HepG2 (cell line): ENCODE data around the gene NOL4L. TPM values are rescaled to one million over a fixed set of nuclear protein-coding genes. Genes with fewer than 3 reads are reported as not detected.

Experiments used
- ATF2 ChIP-seq: sonication (generic); formaldehyde crosslinking; IDR thresholded peaks from 2 replicates; pipeline ENCODE4 v1.4.0; 2020; ENCODE audit warnings: missing genetic modification reagents
- BCL6 ChIP-seq: IDR thresholded peaks from 2 replicates; pipeline ENCODE4 v1.6.1; 2016; ENCODE audit warnings: missing genetic modification reagents, missing compliant biosample characterization
- CCAR2 ChIP-seq: fragments of 200-400 bp; formaldehyde crosslinking; optimal IDR thresholded peaks from 2 replicates; pipeline ENCODE3; 2018; ENCODE audit warnings: low read depth, mild to moderate bottlenecking, low read length, moderate library complexity
- CHD4 ChIP-seq: fragments of 200-600 bp; sonication (generic); IDR thresholded peaks from 2 replicates; pipeline ENCODE4 v1.7.0; 2017; ENCODE audit warnings: mild to moderate bottlenecking, low read length, borderline replicate concordance
- EED ChIP-seq: sonication (generic); formaldehyde crosslinking; IDR thresholded peaks from 2 replicates; pipeline ENCODE4 v1.5.0; 2020; ENCODE audit warnings: mild to moderate bottlenecking, missing genetic modification reagents
- HIC2 ChIP-seq: sonication (generic); formaldehyde crosslinking; IDR thresholded peaks from 2 replicates; pipeline ENCODE4 v1.9.0; 2022; ENCODE audit warnings: low read depth, missing genetic modification reagents
- HNRNPL ChIP-seq: fragments of 200-400 bp; formaldehyde crosslinking; IDR thresholded peaks from 2 replicates; pipeline ENCODE4 v1.6.1; 2017; ENCODE audit warnings: mild to moderate bottlenecking, low read depth, low read length
- ISL2 ChIP-seq: sonication (generic); formaldehyde crosslinking; IDR thresholded peaks from 2 replicates; pipeline ENCODE4 v1.5.0; 2020; ENCODE audit warnings: missing genetic modification reagents
- MAZ ChIP-seq, 2 experiments: sonication (generic) in 1 of 2; formaldehyde crosslinking in 1 of 2; IDR thresholded peaks; 2 replicates each; pipeline versions ENCODE4 v1.5.0 to v1.6.1; 2012 to 2020; ENCODE audit warnings: low read depth in 2 of 2, mild to moderate bottlenecking in 2 of 2, borderline replicate concordance in 1 of 2, improper control_type of control experiment in 1 of 2, low read length in 1 of 2, missing genetic modification reagents in 1 of 2, moderate library complexity in 1 of 2
- NCOA2 ChIP-seq: sonication (generic); formaldehyde crosslinking; IDR thresholded peaks from 2 replicates; pipeline ENCODE4 v1.8.0; 2022; ENCODE audit warnings: inconsistent platforms
- NFKB2 ChIP-seq: sonication (generic); formaldehyde crosslinking; IDR thresholded peaks from 2 replicates; pipeline ENCODE4 v1.4.0; 2020; ENCODE audit warnings: missing genetic modification reagents, borderline replicate concordance
- NR0B2 ChIP-seq: sonication (generic); formaldehyde crosslinking; IDR thresholded peaks from 2 replicates; pipeline ENCODE4 v1.4.0; 2020; ENCODE audit warnings: mild to moderate bottlenecking, missing genetic modification reagents
- PHF20 ChIP-seq: sonication (generic); formaldehyde crosslinking; IDR thresholded peaks from 2 replicates; pipeline ENCODE4 v1.5.0; 2020; ENCODE audit warnings: mild to moderate bottlenecking, missing genetic modification reagents
- SAFB2 ChIP-seq: sonication (generic); formaldehyde crosslinking; IDR thresholded peaks from 2 replicates; pipeline ENCODE4 v1.5.1; 2020; ENCODE audit warnings: missing genetic modification reagents, low read depth, mild to moderate bottlenecking, borderline replicate concordance
- TERF1 ChIP-seq: sonication (generic); formaldehyde crosslinking; IDR thresholded peaks from 2 replicates; pipeline ENCODE4 v1.8.0; 2022; ENCODE audit warnings: mild to moderate bottlenecking, missing genetic modification reagents, moderate library complexity
- YY1 ChIP-seq: IDR thresholded peaks from 2 replicates; pipeline ENCODE4 v1.6.1; 2011; ENCODE audit warnings: low read length, low read depth, moderate library complexity, mild to moderate bottlenecking; ENCODE audit not compliant: insufficient read depth, insufficient replicate concordance
- ZBTB38 ChIP-seq: sonication (generic); formaldehyde crosslinking; IDR thresholded peaks from 2 replicates; pipeline ENCODE4 v1.5.1; 2020; ENCODE audit warnings: mild to moderate bottlenecking, missing genetic modification reagents
- ZBTB42 ChIP-seq: sonication (generic); formaldehyde crosslinking; IDR thresholded peaks from 2 replicates; pipeline ENCODE4 v1.5.0; 2020; ENCODE audit warnings: mild to moderate bottlenecking, missing genetic modification reagents
- ZFP91 ChIP-seq: sonication (generic); formaldehyde crosslinking; IDR thresholded peaks from 2 replicates; pipeline ENCODE4 v1.9.0; 2022; ENCODE audit warnings: missing genetic modification reagents, mild to moderate bottlenecking, borderline replicate concordance
- ZFY ChIP-seq: sonication (generic); formaldehyde crosslinking; IDR thresholded peaks from 2 replicates; pipeline ENCODE4 v1.4.0; 2020; ENCODE audit warnings: missing genetic modification reagents
- ZNF180 ChIP-seq: sonication (generic); formaldehyde crosslinking; IDR thresholded peaks from 2 replicates; pipeline ENCODE4 v1.4.0; 2020; ENCODE audit warnings: low read depth, missing genetic modification reagents, borderline replicate concordance
- ZSCAN21 ChIP-seq: sonication (generic); formaldehyde crosslinking; IDR thresholded peaks from 2 replicates; pipeline ENCODE4 v1.8.0; 2022; ENCODE audit warnings: mild to moderate bottlenecking, missing genetic modification reagents, moderate library complexity, borderline replicate concordance
- polyA plus RNA-seq, 8 experiments: library from polyadenylated mRNA; depleted of rRNA in 3 of 8; stranded (reverse) in 7 of 8; unstranded in 1 of 8; fragments of >200 nt; fragmentation: Illumina TruSeq in 4 of 8; extraction: Trizol in 4 of 8; gene quantifications; 2 replicates each; pipeline versions ENCODE4 v1.2.1 to v1.2.3, GENCODE V29; 2011 to 2016; ENCODE audit warnings: low read depth in 4 of 8, missing spikeins in 1 of 8, mixed read lengths in 1 of 8; ENCODE audit not compliant: insufficient read depth in 1 of 8
- total RNA-seq, 5 experiments: library from RNA; depleted of rRNA; stranded (reverse); fragments of >200 nt; fragmentation: Illumina TruSeq; extraction: Trizol; gene quantifications; 2 replicates each; pipeline ENCODE4 v1.2.3, GENCODE V29; 2016; ENCODE audit warnings: low read depth in 1 of 5

The NOL4L gene
- total and polyA plus RNA-seq, 2 of the 13 experiments (the other 11 are each of a cell fraction or from before 2014, with no cell fraction given): 16.6 to 35.4 TPM

- TF ChIP-seq HIC2 (CRISPR knock-in tag) (peak; percentile 85), NCOA2 (CRISPR knock-in tag) (no peak), ZFP91 (CRISPR knock-in tag) (peak; percentile 30; the same call in 1 of the 2 replicates), EED (CRISPR knock-in tag) (peak; percentile 31; the same call in 1 of the 2 replicates), ZFY (CRISPR knock-in tag) (peak; percentile 10; the same call in 1 of the 2 replicates), SAFB2 (CRISPR knock-in tag) (peak; percentile 53; the same call in 1 of the 2 replicates), NFKB2 (CRISPR knock-in tag) (peak; percentile 56; the same call in 1 of the 2 replicates), CCAR2 (no peak), PHF20 (CRISPR knock-in tag) (0 out of 2 replicates have a peak, but pooled peaks have one; percentile 3), ZBTB38 (CRISPR knock-in tag) (peak; percentile 69; the same call in 1 of the 2 replicates), ZSCAN21 (CRISPR knock-in tag) (0 out of 2 replicates have a peak, but pooled peaks have one; percentile 57), BCL6 (no peak), ATF2 (CRISPR knock-in tag) (no peak), CHD4 (no peak), YY1 (no peak), ZNF180 (CRISPR knock-in tag) (no peak), NR0B2 (CRISPR knock-in tag) (peak; percentile 40; the same call in 1 of the 2 replicates), TERF1 (CRISPR knock-in tag) (peak; percentile 68; the same call in 1 of the 2 replicates), ISL2 (no peak), ZBTB42 (no peak), MAZ (IDR thresholded peaks at IDR 0.05; ENCODE audit: borderline replicate concordance, low read depth, low read length) (no peak), MAZ (CRISPR knock-in tag; IDR thresholded peaks at IDR 0.05; ENCODE audit: low read depth) (no peak), HNRNPL (peak; percentile 95)
These were observed 60.2 kb downstream of the NOL4L start (continued) for GRCh38 chr20:32524829-32525501.
